SJCRH30 (cell line): ENCODE measurements around the gene NPAS1. TPM values are rescaled to one million over a fixed set of nuclear protein-coding genes. Genes with fewer than 3 reads are reported as not detected.
A peak's percentile ranks its signal among the peaks of the same experiment; 100 is the strongest.

Experiments
- DNase-seq, 2 experiments: peaks; one replicate each; pipeline ENCODE4 v3.0.0-alpha.2; 2015 to 2020
- H3K27ac ChIP-seq: fragments of 250-450 bp; sonication (Bioruptor Pico); 2 replicates; pipeline ENCODE4 v1.5.1; 2020; ENCODE audit warnings: mild to moderate bottlenecking, moderate library complexity
- H3K27me3 ChIP-seq: fragments of 250-450 bp; sonication (Bioruptor Pico); 2 replicates; pipeline ENCODE4 v1.5.1; 2020; ENCODE audit warnings: mild to moderate bottlenecking, moderate library complexity
- H3K36me3 ChIP-seq: fragments of 250-450 bp; sonication (Bioruptor Pico); 2 replicates; pipeline ENCODE4 v1.5.1; 2020; ENCODE audit warnings: mild to moderate bottlenecking, moderate library complexity
- H3K4me1 ChIP-seq: fragments of 250-450 bp; sonication (Bioruptor Pico); 2 replicates; pipeline ENCODE4 v1.5.1; 2020; ENCODE audit warnings: mild to moderate bottlenecking, moderate library complexity
- H3K4me3 ChIP-seq: fragments of 250-450 bp; sonication (Bioruptor Pico); 2 replicates; pipeline ENCODE4 v1.5.1; 2020; ENCODE audit warnings: mild to moderate bottlenecking, moderate library complexity
- H3K9me3 ChIP-seq: fragments of 250-450 bp; sonication (Bioruptor Pico); replicated peaks from 2 replicates; pipeline ENCODE4 v1.5.1; 2020; ENCODE audit warnings: mild to moderate bottlenecking, moderate library complexity
- total RNA-seq: library from RNA; depleted of rRNA; stranded (reverse); fragments of >200 nt; shearing (Covaris generic); gene quantifications from 2 replicates; pipeline ENCODE4 v1.2.3, GENCODE V29; 2014

NPAS1 gene
- total RNA-seq, 1 experiment from 2014 or later, result not detected

GRCh38 chr19:47020992-47021496, 1.4 kb downstream of the NPAS1 start:
- Histone ChIP-seq H3K27me3 (peaks cover 29% of the 10 kb centered on the region), H3K36me3 (no peaks in the 10 kb centered on the region)
- no peak for DNase-seq

GRCh38 chr19:47021536-47022139, 2.0 kb downstream of the NPAS1 start:
- no peak overlapping the region; the same call in 1 of the 2 replicates for H3K4me3 ChIP-seq
- peaks cover 29% of the 10 kb centered on the region for H3K27me3 ChIP-seq
- no peaks in the 10 kb centered on the region for H3K9me3 ChIP-seq
- DNase-seq, result no peak
- H3K4me1 ChIP-seq, result peaks cover 6% of the 10 kb centered on the region; the same call in 1 of the 2 replicates
- no peak overlapping the region for H3K27ac ChIP-seq
- no peaks in the 10 kb centered on the region for H3K36me3 ChIP-seq

More at GRCh38 chr19:47020992-47021496, 1.4 kb downstream of the NPAS1 start:
- peaks cover 6% of the 10 kb centered on the region; the same call in 1 of the 2 replicates for H3K4me1 ChIP-seq
- no peak overlapping the region for H3K27ac ChIP-seq
- H3K9me3 ChIP-seq, result no peaks in the 10 kb centered on the region
- peak overlapping the region; percentile 35 for H3K4me3 ChIP-seq

DNA sequence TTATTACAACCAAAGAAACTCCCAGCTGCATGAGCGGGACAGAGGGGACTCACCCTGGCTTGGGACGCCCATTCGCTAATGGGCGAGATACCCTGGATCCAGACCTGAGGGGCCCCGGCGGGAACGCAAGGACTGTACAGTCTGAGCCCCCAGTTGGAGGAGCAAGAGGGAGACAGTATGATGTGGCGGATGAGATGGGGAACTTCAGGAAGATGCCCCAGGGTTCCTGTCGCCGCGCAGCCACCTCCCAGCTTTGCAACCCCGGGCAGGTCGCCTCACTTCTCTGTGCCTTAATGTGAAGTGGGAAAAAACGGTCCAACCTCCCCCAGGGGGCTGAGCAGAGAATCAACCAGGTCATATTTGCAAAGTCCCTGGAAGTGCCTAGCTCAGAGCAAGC, 2.5 kb downstream of the NPAS1 start:
- no peaks in the 10 kb centered on the region for H3K36me3 ChIP-seq
- no peak for DNase-seq
- H3K27me3 ChIP-seq, result peaks cover 29% of the 10 kb centered on the region
- no peaks in the 10 kb centered on the region for H3K9me3 ChIP-seq
- peaks cover 6% of the 10 kb centered on the region; the same call in 1 of the 2 replicates for H3K4me1 ChIP-seq
- no peak overlapping the region for H3K27ac ChIP-seq
- H3K4me3 ChIP-seq, result no peak overlapping the region

DNA sequence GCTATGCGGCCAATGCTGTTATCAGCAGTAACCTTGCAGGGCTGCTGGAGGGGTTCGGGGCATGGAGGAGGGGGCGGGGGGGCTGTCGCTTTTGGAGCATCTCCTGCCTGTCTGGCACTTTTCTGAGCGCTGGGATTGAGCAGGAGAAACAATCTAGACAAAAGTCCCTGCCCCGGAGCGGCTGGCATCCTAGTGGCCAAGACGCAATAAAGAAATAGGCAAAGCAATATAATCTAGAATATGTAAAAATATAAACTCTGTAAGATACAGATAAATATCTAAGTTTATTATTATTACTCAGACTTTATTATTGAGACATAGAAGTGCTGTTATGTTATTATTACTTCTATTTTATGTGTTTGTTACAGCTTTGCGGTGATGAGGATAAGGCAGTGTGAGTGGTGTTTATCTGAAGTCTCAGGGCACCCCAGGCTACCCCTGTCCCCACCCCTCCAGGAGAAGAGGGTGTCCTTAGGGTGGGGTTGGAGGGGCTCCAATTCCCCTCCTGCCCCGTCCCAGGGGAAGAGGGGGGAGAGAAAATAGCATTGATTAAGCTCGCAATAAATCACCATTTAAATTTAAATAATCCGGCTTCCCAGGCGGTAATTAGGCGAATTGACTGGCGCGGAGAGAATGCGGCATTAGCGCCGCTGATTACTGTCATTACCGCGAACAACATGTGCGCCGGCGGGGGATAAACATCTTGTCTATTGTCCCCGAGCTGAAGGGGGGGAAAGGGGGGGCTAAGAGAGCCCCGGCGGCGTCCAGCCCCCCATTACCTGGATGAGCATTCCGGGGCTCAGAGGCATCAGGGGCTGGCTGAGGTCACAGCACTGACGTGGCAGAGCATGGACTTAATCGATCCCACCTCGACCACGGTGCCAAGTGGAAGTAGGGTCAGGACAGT, 3.2 kb downstream of the NPAS1 start:
- no peaks in the 10 kb centered on the region for H3K9me3 ChIP-seq
- H3K36me3 ChIP-seq, result no peaks in the 10 kb centered on the region
- DNase-seq, result no peak
- peaks cover 29% of the 10 kb centered on the region for H3K27me3 ChIP-seq
- no peak overlapping the region for H3K27ac ChIP-seq
- peaks cover 6% of the 10 kb centered on the region; the same call in 1 of the 2 replicates for H3K4me1 ChIP-seq
- H3K4me3 ChIP-seq, result no peak overlapping the region

- H3K27me3 ChIP-seq, result peaks cover 30% of the 10 kb centered on the region
- peaks cover 6% of the 10 kb centered on the region; the same call in 1 of the 2 replicates for H3K4me1 ChIP-seq
- H3K36me3 ChIP-seq, result no peaks in the 10 kb centered on the region
- H3K4me3 ChIP-seq, result no peak overlapping the region
- H3K27ac ChIP-seq, result no peak overlapping the region
- DNase-seq, result no peak
- H3K9me3 ChIP-seq, result no peaks in the 10 kb centered on the region
These were observed 3.8 kb downstream of the NPAS1 start for GRCh38 chr19:47023448-47023794.

DNA sequence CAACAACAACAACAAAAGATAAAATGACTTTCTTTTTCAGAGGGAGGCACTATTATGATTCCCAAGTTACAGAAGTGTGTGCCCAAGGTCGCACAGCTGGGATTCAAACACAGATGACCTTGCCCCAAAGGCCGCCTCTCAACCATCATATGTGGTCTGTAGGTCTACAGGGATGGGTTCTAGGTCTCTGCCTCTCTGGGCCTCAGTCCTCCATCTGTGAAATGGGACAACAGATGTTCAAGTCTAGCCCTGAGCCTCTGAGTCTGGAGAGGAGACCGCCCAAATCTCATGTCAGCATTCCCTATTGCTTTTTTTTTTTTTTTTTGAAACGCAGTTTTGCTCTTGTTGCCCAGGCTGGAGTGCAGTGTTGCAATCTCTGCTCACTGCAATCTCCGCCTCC, 4.9 kb downstream of the NPAS1 start:
- H3K27me3 ChIP-seq, result peaks cover 40% of the 10 kb centered on the region

GRCh38 chr19:47026156-47026555, 6.5 kb downstream of the NPAS1 start:
- H3K27me3 ChIP-seq, result peaks cover 38% of the 10 kb centered on the region
- DNase-seq, result no peak
- no peaks in the 10 kb centered on the region for H3K9me3 ChIP-seq
- H3K36me3 ChIP-seq, result no peaks in the 10 kb centered on the region
- H3K4me1 ChIP-seq, result peaks cover 6% of the 10 kb centered on the region; the same call in 1 of the 2 replicates
- H3K27ac ChIP-seq, result no peak overlapping the region
- no peak overlapping the region for H3K4me3 ChIP-seq

More for the DNA sequence above, 4.9 kb downstream of the NPAS1 start:
- DNase-seq, result no peak
- Histone ChIP-seq H3K27ac (no peak overlapping the region), H3K36me3 (no peaks in the 10 kb centered on the region), H3K4me1 (peaks cover 6% of the 10 kb centered on the region; the same call in 1 of the 2 replicates), H3K9me3 (no peaks in the 10 kb centered on the region), H3K4me3 (no peak overlapping the region)

GRCh38 chr19:47026889-47027288, 7.3 kb downstream of the NPAS1 start:
- Histone ChIP-seq H3K27me3 (peaks cover 32% of the 10 kb centered on the region), H3K9me3 (no peaks in the 10 kb centered on the region), H3K27ac (no peak overlapping the region), H3K4me3 (no peak overlapping the region), H3K4me1 (peaks cover 6% of the 10 kb centered on the region; the same call in 1 of the 2 replicates), H3K36me3 (no peaks in the 10 kb centered on the region)
- DNase-seq, result no peak

DNA sequence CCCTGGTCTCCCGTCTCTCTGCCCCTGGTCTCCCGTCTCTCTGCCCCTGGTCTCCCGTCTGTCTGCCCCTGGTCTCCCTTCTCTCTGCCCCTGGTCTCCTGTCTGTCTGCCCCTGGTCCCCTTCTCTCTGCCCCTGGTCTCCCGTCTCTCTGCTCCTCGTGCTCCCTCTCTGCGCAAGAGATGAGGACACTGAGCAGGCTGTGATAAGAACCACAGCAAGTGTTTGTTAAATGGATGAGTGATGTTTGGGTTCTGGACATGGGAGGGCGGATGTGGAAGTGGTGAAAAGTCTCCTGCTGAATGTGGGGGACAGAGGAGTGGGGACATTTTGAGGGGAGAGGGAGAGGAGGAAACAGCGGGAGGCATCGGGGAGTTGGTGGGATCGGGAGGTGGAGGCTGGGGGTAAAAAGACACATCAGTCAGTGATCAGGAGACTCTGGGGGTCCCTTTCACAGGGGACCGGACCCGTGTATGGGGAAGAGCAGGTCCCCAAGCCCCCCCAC, 8.0 kb downstream of the NPAS1 start:
- Histone ChIP-seq H3K4me1 (peaks cover 6% of the 10 kb centered on the region; the same call in 1 of the 2 replicates), H3K27me3 (peaks cover 26% of the 10 kb centered on the region), H3K36me3 (no peaks in the 10 kb centered on the region), H3K4me3 (no peak overlapping the region), H3K9me3 (no peaks in the 10 kb centered on the region), H3K27ac (no peak overlapping the region)
- DNase-seq, result no peak

GRCh38 chr19:47028195-47028601, 8.6 kb downstream of the NPAS1 start:
- Histone ChIP-seq H3K27ac (no peak overlapping the region), H3K27me3 (peaks cover 21% of the 10 kb centered on the region), H3K4me1 (peaks cover 1% of the 10 kb centered on the region; the same call in 1 of the 2 replicates), H3K9me3 (no peaks in the 10 kb centered on the region), H3K4me3 (no peak overlapping the region), H3K36me3 (no peaks in the 10 kb centered on the region)
- DNase-seq, result no peak

GRCh38 chr19:47032171-47032811, 12.7 kb downstream of the NPAS1 start:
- no peaks in the 10 kb centered on the region for H3K9me3 ChIP-seq
- H3K27ac ChIP-seq, result no peak overlapping the region
- peaks cover 19% of the 10 kb centered on the region for H3K27me3 ChIP-seq
- no peaks in the 10 kb centered on the region; the same call in 1 of the 2 replicates for H3K4me1 ChIP-seq
- no peaks in the 10 kb centered on the region for H3K36me3 ChIP-seq
- peak in 1 of 2 experiments; percentile 45 for DNase-seq
- no peak overlapping the region for H3K4me3 ChIP-seq

DNA sequence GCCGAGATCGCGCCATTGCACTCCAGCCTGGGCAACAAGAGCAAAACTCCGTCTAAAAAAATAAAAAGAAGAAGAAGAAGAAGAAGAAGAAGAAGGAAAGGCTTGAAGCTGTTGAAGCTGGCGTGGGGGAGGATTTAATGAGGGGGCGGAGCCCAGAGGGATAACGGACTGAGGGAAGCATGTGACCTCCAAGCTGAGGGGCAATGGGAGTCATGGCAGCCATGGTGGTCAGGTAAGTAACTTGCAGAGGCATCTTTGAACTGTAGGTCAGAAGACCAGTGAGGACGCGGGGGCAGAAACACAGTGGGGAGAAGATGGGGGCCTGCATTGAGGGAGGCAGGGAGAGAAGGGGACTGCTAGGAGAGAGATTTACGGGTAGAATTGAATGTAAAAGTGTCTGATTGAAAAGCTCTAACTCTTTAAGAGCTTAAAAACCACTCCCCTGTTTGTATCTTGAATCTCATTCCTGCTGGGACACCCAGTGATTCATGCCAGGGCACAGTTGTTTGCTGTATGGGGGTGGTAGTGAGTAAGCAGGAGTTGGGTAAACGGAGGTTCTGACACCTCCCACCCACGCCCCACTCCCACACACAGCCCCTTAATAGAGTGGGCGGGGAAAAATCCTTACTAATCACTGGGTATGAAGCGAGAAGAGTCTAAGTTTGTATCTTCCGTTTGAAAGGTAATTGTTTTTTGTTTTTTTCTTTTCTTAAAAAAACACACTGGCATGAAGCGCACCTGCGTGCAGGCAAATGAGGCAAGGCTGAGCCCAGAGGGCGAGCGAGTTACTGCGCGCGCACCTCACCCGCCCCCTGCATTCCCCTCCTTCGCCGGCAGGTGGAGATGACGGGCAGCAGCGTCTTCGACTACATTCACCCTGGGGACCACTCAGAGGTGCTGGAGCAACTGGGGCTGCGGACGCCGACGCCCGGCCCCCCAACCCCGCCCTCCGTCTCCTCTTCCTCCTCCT, 15.8 kb downstream of the NPAS1 start:
- Histone ChIP-seq H3K4me3 (peak overlapping the region; percentile 58), H3K9me3 (no peaks in the 10 kb centered on the region), H3K36me3 (no peaks in the 10 kb centered on the region), H3K27ac (no peak overlapping the region), H3K4me1 (no peaks in the 10 kb centered on the region; the same call in 1 of the 2 replicates), H3K27me3 (peaks cover 6% of the 10 kb centered on the region)
- DNase-seq, result peak; percentile 86 to 89

DNA sequence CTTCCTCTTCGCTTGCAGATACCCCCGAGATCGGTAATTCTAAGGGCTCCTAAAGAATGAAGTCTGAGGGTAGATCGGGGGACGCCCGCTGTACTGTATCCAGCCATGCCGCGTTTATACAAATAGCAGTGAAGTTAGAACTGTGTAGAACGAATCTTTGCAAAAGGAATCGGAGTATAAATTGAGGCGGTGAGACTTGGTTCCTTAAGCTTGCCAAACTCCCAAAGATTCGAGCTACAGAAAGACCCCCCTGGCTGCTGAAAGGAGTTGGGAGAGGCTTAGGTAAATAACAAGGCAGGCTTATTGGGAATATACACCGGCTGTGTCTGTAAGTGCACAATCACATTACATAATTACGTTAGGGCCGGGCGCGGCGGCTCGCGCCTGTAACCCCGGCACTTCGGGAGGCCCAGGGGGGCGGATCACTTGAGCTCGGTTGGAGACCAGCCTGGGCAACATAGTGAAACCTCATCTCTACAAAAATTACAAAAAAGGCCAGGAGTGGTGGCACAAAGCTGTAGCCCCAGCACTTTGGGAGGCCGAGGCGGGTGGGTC, 16.5 kb downstream of the NPAS1 start:
- peak; percentile 49 to 65 for DNase-seq
- Histone ChIP-seq H3K9me3 (no peaks in the 10 kb centered on the region), H3K27me3 (peaks cover 6% of the 10 kb centered on the region), H3K27ac (no peak overlapping the region), H3K36me3 (no peaks in the 10 kb centered on the region), H3K4me1 (no peaks in the 10 kb centered on the region; the same call in 1 of the 2 replicates), H3K4me3 (peak overlapping the region; percentile 58)
